GM12878 (cell line): ENCODE data around the gene LTK.

ENCODE experiments used
- BACH1 ChIP-seq: fragments of 450-650 bp; IDR thresholded peaks from 2 replicates; pipeline ENCODE4 v1.6.1; 2017; ENCODE audit warnings: mild to moderate bottlenecking, borderline replicate concordance
- EZH2 ChIP-seq: IDR thresholded peaks from 2 replicates; pipeline ENCODE4 v1.6.1; 2012; ENCODE audit warnings: low read depth, mild to moderate bottlenecking, control low read depth, inconsistent platforms, low read length, borderline replicate concordance; ENCODE audit not compliant: control insufficient read depth
- FOS ChIP-seq: IDR thresholded peaks from 3 replicates; pipeline ENCODE4 v1.6.1; 2011; ENCODE audit warnings: borderline replicate concordance; ENCODE audit not compliant: insufficient read length; ENCODE audit errors: extremely low read depth
- NFIC ChIP-seq: IDR thresholded peaks from 2 replicates; pipeline ENCODE4 v1.6.1; 2012; ENCODE audit warnings: low read depth, mild to moderate bottlenecking, inconsistent platforms, low read length, moderate library complexity
- POLR2AphosphoS5 ChIP-seq: IDR thresholded peaks from 2 replicates; pipeline ENCODE4 v1.6.1; 2011; ENCODE audit warnings: mild to moderate bottlenecking, low read length, inconsistent platforms
- RAD21 ChIP-seq: IDR thresholded peaks from 2 replicates; pipeline ENCODE4 v1.6.1; 2011; ENCODE audit warnings: mild to moderate bottlenecking, low read depth, low read length, moderate library complexity; ENCODE audit not compliant: insufficient read depth
- TCF3 ChIP-seq: IDR thresholded peaks from 2 replicates; pipeline ENCODE4 v1.6.1; 2012; ENCODE audit warnings: low read depth, mild to moderate bottlenecking, low read length, borderline replicate concordance; ENCODE audit not compliant: insufficient read depth
- YY1 ChIP-seq: IDR thresholded peaks from 2 replicates; pipeline ENCODE4 v1.6.1; 2011; ENCODE audit warnings: low read depth, mild to moderate bottlenecking, low read length
- TF ChIP-seq, protein P1 (sequence below), 3 experiments: IDR thresholded peaks in 2 of 3; conservative IDR thresholded peaks in 1 of 3; 2 replicates each; pipeline ENCODE4 v1.5.1; 2011; ENCODE audit warnings: low read depth in 3 of 3, low read length in 3 of 3, mild to moderate bottlenecking in 3 of 3, control low read depth in 2 of 3, moderate library complexity in 2 of 3, inconsistent platforms in 1 of 3, mixed read lengths in 1 of 3; ENCODE audit not compliant: control insufficient read depth in 2 of 3, insufficient read depth in 1 of 3; ENCODE audit errors: extremely low read depth in 1 of 3
- TF ChIP-seq, protein P2 (sequence below): IDR thresholded peaks from 2 replicates; pipeline ENCODE4 v1.6.1; 2011; ENCODE audit warnings: low read depth, low read length, improper control_type of control experiment, borderline replicate concordance
- TF ChIP-seq, protein P3 (sequence below): IDR thresholded peaks from 2 replicates; pipeline ENCODE4 v1.6.1; 2011; ENCODE audit warnings: low read depth, mild to moderate bottlenecking, low read length, moderate library complexity, borderline replicate concordance; ENCODE audit errors: extremely low read depth
- TF ChIP-seq, protein P4 (sequence below): fragments of 450-650 bp; formaldehyde crosslinking; IDR thresholded peaks from 2 replicates; pipeline ENCODE4 v1.4.0; 2022; ENCODE audit warnings: mild to moderate bottlenecking, moderate library complexity
- TF ChIP-seq, protein P5 (sequence below): IDR thresholded peaks from 2 replicates; pipeline ENCODE4 v1.6.1; 2012; ENCODE audit warnings: low read depth, low read length, improper control_type of control experiment

DNA sequence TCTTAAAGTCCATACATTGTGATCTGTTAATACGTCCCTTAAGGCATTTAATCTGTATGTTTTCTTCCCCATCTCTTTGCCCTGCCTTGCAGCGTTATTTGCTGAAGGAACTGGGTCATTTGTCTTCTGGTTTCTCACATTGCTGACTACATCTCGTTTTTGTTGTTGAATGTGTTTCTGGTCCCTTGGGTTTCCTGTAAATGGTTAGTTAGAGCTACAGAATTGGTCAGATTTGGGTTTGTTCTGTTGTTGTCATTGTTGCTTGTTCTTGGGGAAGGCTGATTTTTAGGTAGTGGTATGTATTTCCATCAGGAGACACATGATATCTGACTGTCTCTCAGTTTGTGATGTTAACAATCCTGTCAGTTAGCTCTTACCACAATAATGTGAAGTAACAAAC is 46.9 kb downstream of the LTK start:
- TF ChIP-seq RAD21 (no peak), NFIC (no peak), FOS (no peak), EZH2 (no peak), YY1 (no peak), TCF3 (no peak), POLR2AphosphoS5 (no peak), BACH1 (no peak)
- TF ChIP-seq, protein P1, sequence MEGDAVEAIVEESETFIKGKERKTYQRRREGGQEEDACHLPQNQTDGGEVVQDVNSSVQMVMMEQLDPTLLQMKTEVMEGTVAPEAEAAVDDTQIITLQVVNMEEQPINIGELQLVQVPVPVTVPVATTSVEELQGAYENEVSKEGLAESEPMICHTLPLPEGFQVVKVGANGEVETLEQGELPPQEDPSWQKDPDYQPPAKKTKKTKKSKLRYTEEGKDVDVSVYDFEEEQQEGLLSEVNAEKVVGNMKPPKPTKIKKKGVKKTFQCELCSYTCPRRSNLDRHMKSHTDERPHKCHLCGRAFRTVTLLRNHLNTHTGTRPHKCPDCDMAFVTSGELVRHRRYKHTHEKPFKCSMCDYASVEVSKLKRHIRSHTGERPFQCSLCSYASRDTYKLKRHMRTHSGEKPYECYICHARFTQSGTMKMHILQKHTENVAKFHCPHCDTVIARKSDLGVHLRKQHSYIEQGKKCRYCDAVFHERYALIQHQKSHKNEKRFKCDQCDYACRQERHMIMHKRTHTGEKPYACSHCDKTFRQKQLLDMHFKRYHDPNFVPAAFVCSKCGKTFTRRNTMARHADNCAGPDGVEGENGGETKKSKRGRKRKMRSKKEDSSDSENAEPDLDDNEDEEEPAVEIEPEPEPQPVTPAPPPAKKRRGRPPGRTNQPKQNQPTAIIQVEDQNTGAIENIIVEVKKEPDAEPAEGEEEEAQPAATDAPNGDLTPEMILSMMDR (IDR thresholded peaks at IDR 0.05 in 2 of 3, conservative IDR thresholded peaks at IDR 0.05 in 1 of 3; ENCODE audit: control insufficient read depth in 2 of 3, extremely low read depth in 1 of 3, insufficient read depth in 1 of 3, low read depth in 3 of 3, low read length in 3 of 3): no peak
- TF ChIP-seq, protein P2, sequence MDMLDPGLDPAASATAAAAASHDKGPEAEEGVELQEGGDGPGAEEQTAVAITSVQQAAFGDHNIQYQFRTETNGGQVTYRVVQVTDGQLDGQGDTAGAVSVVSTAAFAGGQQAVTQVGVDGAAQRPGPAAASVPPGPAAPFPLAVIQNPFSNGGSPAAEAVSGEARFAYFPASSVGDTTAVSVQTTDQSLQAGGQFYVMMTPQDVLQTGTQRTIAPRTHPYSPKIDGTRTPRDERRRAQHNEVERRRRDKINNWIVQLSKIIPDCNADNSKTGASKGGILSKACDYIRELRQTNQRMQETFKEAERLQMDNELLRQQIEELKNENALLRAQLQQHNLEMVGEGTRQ: no peak
- TF ChIP-seq, protein P3, sequence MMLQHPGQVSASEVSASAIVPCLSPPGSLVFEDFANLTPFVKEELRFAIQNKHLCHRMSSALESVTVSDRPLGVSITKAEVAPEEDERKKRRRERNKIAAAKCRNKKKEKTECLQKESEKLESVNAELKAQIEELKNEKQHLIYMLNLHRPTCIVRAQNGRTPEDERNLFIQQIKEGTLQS: no peak
- TF ChIP-seq, protein P4, sequence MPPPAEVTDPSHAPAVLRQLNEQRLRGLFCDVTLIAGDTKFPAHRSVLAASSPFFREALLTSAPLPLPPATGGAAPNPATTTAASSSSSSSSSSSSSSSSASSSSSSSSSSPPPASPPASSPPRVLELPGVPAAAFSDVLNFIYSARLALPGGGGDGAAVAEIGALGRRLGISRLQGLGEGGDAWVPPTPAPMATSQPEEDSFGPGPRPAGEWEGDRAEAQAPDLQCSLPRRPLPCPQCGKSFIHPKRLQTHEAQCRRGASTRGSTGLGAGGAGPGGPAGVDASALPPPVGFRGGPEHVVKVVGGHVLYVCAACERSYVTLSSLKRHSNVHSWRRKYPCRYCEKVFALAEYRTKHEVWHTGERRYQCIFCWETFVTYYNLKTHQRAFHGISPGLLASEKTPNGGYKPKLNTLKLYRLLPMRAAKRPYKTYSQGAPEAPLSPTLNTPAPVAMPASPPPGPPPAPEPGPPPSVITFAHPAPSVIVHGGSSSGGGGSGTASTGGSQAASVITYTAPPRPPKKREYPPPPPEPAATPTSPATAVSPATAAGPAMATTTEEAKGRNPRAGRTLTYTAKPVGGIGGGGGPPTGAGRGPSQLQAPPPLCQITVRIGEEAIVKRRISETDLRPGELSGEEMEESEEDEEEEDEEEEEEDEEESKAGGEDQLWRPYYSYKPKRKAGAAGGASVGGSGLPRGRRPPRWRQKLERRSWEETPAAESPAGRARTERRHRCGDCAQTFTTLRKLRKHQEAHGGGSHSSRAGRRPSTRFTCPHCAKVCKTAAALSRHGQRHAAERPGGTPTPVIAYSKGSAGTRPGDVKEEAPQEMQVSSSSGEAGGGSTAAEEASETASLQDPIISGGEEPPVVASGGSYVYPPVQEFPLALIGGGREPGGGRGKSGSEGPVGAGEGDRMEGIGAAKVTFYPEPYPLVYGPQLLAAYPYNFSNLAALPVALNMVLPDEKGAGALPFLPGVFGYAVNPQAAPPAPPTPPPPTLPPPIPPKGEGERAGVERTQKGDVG (CRISPR knock-in tag): no peak
- TF ChIP-seq, protein P5, sequence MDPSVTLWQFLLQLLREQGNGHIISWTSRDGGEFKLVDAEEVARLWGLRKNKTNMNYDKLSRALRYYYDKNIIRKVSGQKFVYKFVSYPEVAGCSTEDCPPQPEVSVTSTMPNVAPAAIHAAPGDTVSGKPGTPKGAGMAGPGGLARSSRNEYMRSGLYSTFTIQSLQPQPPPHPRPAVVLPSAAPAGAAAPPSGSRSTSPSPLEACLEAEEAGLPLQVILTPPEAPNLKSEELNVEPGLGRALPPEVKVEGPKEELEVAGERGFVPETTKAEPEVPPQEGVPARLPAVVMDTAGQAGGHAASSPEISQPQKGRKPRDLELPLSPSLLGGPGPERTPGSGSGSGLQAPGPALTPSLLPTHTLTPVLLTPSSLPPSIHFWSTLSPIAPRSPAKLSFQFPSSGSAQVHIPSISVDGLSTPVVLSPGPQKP: no peak
